ENCODE measurements around the gene RAMACL. TPM values are rescaled to one million over a fixed set of nuclear protein-coding genes. Genes with fewer than 3 reads are reported as not detected.

The RAMACL gene
- total and polyA plus RNA-seq, 12 donors = 0.20 to 2.4 (median 0.63) TPM

DNA sequence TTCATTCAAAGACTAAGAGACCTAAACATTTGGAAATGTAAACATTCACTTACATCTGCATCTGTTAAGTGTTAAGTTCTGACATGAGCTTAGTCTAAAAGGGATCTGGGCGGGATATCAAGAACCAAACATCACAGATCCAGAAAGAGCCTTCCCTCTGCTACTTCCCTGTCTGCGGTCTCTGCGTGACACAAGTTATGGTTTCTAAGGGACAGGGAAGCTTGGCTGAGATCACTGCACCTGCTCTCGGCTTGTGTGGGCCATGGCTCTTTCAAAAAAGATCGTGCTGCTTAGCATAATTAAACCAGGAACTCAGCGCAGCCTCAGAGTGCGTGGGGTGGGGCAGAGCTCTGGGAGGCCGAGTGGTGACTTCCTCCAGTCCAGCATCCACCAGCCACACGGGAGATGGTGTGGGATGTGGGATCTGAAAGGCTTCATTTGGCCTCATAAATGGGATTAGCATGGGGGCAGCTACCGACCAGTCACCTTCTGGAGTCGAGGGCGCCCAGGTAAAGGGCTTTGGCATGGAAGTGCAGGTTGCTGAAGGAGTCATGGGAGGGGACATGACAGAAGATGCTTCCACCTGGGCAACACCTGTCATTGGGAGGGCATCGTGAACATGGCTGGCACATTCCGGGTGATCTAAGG, 16.7 kb upstream of the RAMACL start:
- DNase-seq = peak in 1 of 2 donors; percentile 2
- Histone ChIP-seq H3K36me3 (no peaks in the 10 kb centered on the region), H3K9me3 (no peaks in the 10 kb centered on the region), H3K4me3 (no peak overlapping the region), H3K27ac (no peak overlapping the region), H3K4me1 (peaks cover 0 to 32% (median 23%) of the 10 kb centered on the region in 9 donors), H3K27me3 (no peaks in the 10 kb centered on the region)
- intact Hi-C loops (cut with DNase I) = no loop called here
- TF ChIP-seq, protein P1, sequence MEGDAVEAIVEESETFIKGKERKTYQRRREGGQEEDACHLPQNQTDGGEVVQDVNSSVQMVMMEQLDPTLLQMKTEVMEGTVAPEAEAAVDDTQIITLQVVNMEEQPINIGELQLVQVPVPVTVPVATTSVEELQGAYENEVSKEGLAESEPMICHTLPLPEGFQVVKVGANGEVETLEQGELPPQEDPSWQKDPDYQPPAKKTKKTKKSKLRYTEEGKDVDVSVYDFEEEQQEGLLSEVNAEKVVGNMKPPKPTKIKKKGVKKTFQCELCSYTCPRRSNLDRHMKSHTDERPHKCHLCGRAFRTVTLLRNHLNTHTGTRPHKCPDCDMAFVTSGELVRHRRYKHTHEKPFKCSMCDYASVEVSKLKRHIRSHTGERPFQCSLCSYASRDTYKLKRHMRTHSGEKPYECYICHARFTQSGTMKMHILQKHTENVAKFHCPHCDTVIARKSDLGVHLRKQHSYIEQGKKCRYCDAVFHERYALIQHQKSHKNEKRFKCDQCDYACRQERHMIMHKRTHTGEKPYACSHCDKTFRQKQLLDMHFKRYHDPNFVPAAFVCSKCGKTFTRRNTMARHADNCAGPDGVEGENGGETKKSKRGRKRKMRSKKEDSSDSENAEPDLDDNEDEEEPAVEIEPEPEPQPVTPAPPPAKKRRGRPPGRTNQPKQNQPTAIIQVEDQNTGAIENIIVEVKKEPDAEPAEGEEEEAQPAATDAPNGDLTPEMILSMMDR (IDR thresholded peaks at IDR 0.05) = no peak
- 94% methylated on average over 14 of the region's 14 CpGs for WGBS, 2 donors
- ATAC-seq = no peak

DNA sequence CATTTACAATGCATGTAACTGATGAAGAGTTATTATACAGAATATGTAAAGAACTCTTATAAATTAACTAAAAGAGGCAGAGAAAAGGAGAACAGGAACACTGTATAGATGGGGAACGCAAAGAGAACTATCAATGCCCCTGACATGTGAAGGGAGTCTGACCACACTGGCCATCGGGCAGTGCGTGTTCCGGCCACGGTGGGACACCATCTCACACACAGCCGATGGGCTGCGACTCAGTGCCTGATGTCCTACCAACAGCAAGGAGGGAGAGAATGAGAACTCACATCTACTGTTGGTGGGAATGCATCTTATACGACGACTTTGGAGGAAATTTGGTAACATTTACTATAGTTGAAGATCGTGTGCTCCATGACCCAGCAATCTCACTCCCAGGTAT, 15.5 kb upstream of the RAMACL start:
- H3K27ac ChIP-seq = no peak overlapping the region
- H3K4me3 ChIP-seq = no peak overlapping the region
- 98% methylated on average over 10 of the region's 10 CpGs for WGBS, 2 donors
- H3K36me3 ChIP-seq = no peaks in the 10 kb centered on the region
- ATAC-seq = no peak
- no peaks in the 10 kb centered on the region for H3K27me3 ChIP-seq
- H3K4me1 ChIP-seq = peaks cover 4 to 38% (median 31%) of the 10 kb centered on the region in 9 donors
- intact Hi-C loops (cut with DNase I) = no loop called here
- TF ChIP-seq, protein P1 (IDR thresholded peaks at IDR 0.05) = no peak
- DNase-seq = no peak
- H3K9me3 ChIP-seq = no peaks in the 10 kb centered on the region

DNA sequence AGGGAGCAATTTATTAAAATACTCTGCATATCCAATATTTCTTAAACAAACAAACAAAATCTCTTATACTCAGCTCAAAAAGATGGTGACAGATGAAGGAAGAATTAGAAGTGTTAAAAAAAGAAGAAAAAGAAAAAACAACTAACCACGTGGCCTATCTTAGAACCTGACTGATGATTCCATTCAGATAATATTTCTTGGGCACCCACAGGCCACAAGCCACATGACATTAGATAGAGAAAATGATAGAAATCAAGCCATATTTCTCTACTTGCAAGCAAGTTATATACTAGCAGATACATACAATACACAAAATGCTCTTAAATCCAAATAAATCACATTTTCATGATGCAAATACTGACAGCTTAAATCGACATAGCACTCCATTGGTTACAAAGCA, 14.5 kb upstream of the RAMACL start:
- Histone ChIP-seq H3K27me3 (no peaks in the 10 kb centered on the region), H3K4me3 (no peak overlapping the region), H3K27ac (no peak overlapping the region), H3K36me3 (no peaks in the 10 kb centered on the region), H3K9me3 (no peaks in the 10 kb centered on the region), H3K4me1 (peaks cover 4 to 42% (median 31%) of the 10 kb centered on the region in 9 donors)
- WGBS, 2 donors = 86 to 87% methylated on average over 2 of the region's 2 CpGs
- TF ChIP-seq, protein P1 (IDR thresholded peaks at IDR 0.05) = no peak
- ATAC-seq (no peak), DNase-seq (no peak)
- intact Hi-C loops (cut with DNase I) = no loop called here

DNA sequence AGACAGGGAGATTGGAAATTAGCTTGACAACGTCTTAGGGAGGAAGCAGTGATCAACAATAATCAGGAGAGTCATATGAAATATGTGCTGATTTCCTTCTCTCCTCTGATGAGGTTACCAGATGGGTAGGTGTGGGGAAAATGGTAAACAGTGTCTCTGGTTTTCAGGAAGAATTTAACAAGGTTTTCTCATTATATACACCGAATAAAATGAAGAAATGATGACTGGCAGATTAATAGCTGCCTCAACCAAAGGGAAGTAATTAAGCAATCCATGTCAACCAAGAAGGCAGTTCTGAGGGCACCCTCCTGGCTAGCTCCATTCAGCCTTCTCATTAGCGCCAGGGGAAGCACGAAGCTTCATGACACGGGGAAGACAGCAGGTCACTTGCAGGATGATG, 12.7 kb upstream of the RAMACL start:
- ATAC-seq (peak in 5 of 8 donors; percentile 11 to 56 (median 54)), DNase-seq (no peak)
- WGBS, 2 donors = 60 to 73% methylated on average over 5 of the region's 5 CpGs
- H3K4me3 ChIP-seq = no peak overlapping the region
- peak overlapping the region in 9 of 10 donors; percentile 75 to 90 (median 83) for H3K27ac ChIP-seq
- no peaks in the 10 kb centered on the region for H3K27me3 ChIP-seq
- peaks cover 6 to 49% (median 31%) of the 10 kb centered on the region in 9 donors for H3K4me1 ChIP-seq
- no peaks in the 10 kb centered on the region for H3K36me3 ChIP-seq
- intact Hi-C loops (cut with DNase I) = loop anchor here in 1 of 10 donors (5.0 kb wide), 1 partner anchor 1653 kb away; no protein-coding TSS in a partner anchor
- TF ChIP-seq, protein P1 (IDR thresholded peaks at IDR 0.05) = no peak
- H3K9me3 ChIP-seq = no peaks in the 10 kb centered on the region

Data from heart right ventricle (tissue), 16 donors.